ENCODE measurements around the gene PRAC1.

GRCh38 chr17:48693178-48693577 is 29.1 kb downstream of the PRAC1 start:
- no peak for TF ChIP-seq CTCF (conservative IDR thresholded peaks at IDR 0.05)
- no peak for TF ChIP-seq ZFX (IDR thresholded peaks at IDR 0.05)
